Frontal cortex (tissue), 4 donors: ENCODE results near the gene ARSI. TPM values are rescaled to one million over a fixed set of nuclear protein-coding genes. Genes with fewer than 3 reads are reported as not detected.

Experiments used
- DNase-seq, 2 donors: peaks; one replicate each; pipeline ENCODE4 v3.0.0; 2012; ENCODE audit warnings: low spot score in 2 of 2
- FAIRE-seq: peaks from 2 replicates; lab custom pipeline; 2012; peaks lifted over from hg19 to GRCh38; lab: Jason Lieb, UNC
- total RNA-seq: library from RNA; depleted of rRNA; stranded (reverse); fragments of >200 nt; gene quantifications from one replicate; pipeline ENCODE4 v1.2.3, GENCODE V29; 2014
- donor health status: control.
- donor health status: control.
- donor health status: control.

Gene ARSI
- total RNA-seq, result 0.41 TPM

- no peak for DNase-seq
- FAIRE-seq, result no peak
Measured at GRCh38 chr5:150302301-150303069, at the start of gene ARSI. ARSI (minus strand) TSS chr5:150302905; CDS start chr5:150302373, 532 bp downstream.

GRCh38 chr5:150350524-150351344 is 48.0 kb upstream of the ARSI start:
- DNase-seq (peak; percentile 61 to 66), FAIRE-seq (no peak)

- FAIRE-seq (no peak), DNase-seq (no peak)
Measured at GRCh38 chr5:150349681-150350275, 47.1 kb upstream of the ARSI start.

- no peak for DNase-seq
Measured at GRCh38 chr5:150347451-150347850, 44.7 kb upstream of the ARSI start.

GRCh38 chr5:150347003-150347402 is 44.3 kb upstream of the ARSI start:
- DNase-seq (no peak), FAIRE-seq (no peak)

More at GRCh38 chr5:150347451-150347850, 44.7 kb upstream of the ARSI start:
- FAIRE-seq, result no peak

- no peak for DNase-seq
- no peak for FAIRE-seq
Measured at GRCh38 chr5:150346592-150346991, 43.9 kb upstream of the ARSI start.

- no peak for FAIRE-seq
- no peak for DNase-seq
Measured at GRCh38 chr5:150345716-150346115, 43.0 kb upstream of the ARSI start.

- FAIRE-seq, result no peak
Measured at GRCh38 chr5:150343994-150344631, 41.4 kb upstream of the ARSI start.

GRCh38 chr5:150342583-150342982 is 39.9 kb upstream of the ARSI start:
- FAIRE-seq (no peak), DNase-seq (no peak)

More at GRCh38 chr5:150343994-150344631, 41.4 kb upstream of the ARSI start:
- no peak for DNase-seq

- DNase-seq, result no peak
- FAIRE-seq, result no peak
Measured at GRCh38 chr5:150341989-150342388, 39.3 kb upstream of the ARSI start.

GRCh38 chr5:150341331-150341730 is 38.6 kb upstream of the ARSI start:
- DNase-seq (no peak), FAIRE-seq (no peak)

GRCh38 chr5:150340614-150341255 is 38.0 kb upstream of the ARSI start:
- DNase-seq (no peak), FAIRE-seq (no peak)

- FAIRE-seq (no peak), DNase-seq (no peak)
Measured at GRCh38 chr5:150339841-150340240, 37.1 kb upstream of the ARSI start.

GRCh38 chr5:150339165-150339564 is 36.5 kb upstream of the ARSI start:
- FAIRE-seq, result no peak
- DNase-seq, result peak in 1 of 2 donors; percentile 63

GRCh38 chr5:150338546-150338945 is 35.8 kb upstream of the ARSI start:
- no peak for FAIRE-seq
- no peak for DNase-seq

- DNase-seq, result no peak
- FAIRE-seq, result no peak
Measured at GRCh38 chr5:150335778-150336177, 33.1 kb upstream of the ARSI start.

- no peak for FAIRE-seq
- DNase-seq, result peak; percentile 32 to 44
Measured at GRCh38 chr5:150333400-150333799, 30.7 kb upstream of the ARSI start.

GRCh38 chr5:150329881-150330876 is 27.5 kb upstream of the ARSI start:
- no peak for DNase-seq
- FAIRE-seq, result no peak
